ENCODE data around the gene CD7.

GRCh38 chr17:82344175-82344907, 26.9 kb upstream of the CD7 start:
- no peak for TF ChIP-seq REST (IDR thresholded peaks at IDR 0.05; ENCODE audit: insufficient read depth in 1 of 2, low read depth in 2 of 2, low read length in 2 of 2)
- TF ChIP-seq POLR2AphosphoS5 (IDR thresholded peaks at IDR 0.05; ENCODE audit: low read depth, low read length), result no peak
- TF ChIP-seq SIN3A (IDR thresholded peaks at IDR 0.05; ENCODE audit: borderline replicate concordance, insufficient read depth, low read length), result no peak
- TF ChIP-seq TAF1 (IDR thresholded peaks at IDR 0.05; ENCODE audit: borderline replicate concordance, insufficient read depth, low read length), result no peak

Data from PFSK-1 (cell line).